ENCODE measurements around the gene HES1.

GRCh38 chr3:194147679-194148078 is 11.7 kb downstream of the HES1 start:
- TF ChIP-seq EZH2 (IDR thresholded peaks at IDR 0.05; ENCODE audit: insufficient read depth, poor library complexity, severe bottlenecking) (no peak), EZH2phosphoT487 (IDR thresholded peaks at IDR 0.05; ENCODE audit: insufficient read depth, low read depth) (no peak)

All from GM23248 (cell line).